SW480 (cell line): ENCODE results near the gene KSR2.
A peak's percentile ranks its signal among the peaks of the same experiment; 100 is the strongest.
"Not testable (repeated sequence)": the region's sequence is repeated elsewhere in the genome, so short reads cannot be mapped to it uniquely, and the experiment has no call there.

Experiments
- DNase-seq: peaks from one replicate; pipeline ENCODE4 v3.0.0-alpha.2; 2016; ENCODE audit warnings: low spot score

KSR2 gene

GRCh38 chr12:117968826-117969659 lies at the start of gene KSR2:
Gene KSR2, minus strand, starts transcription at chr12:117968990. Its CDS starts 735 bp downstream, at chr12:117968255.
- DNase-seq, result peak; percentile 90

GRCh38 chr12:118017926-118018325 lies 49.1 kb upstream of the KSR2 start:
- no peak for DNase-seq

GRCh38 chr12:118016424-118017264 lies 47.9 kb upstream of the KSR2 start, which contains the start of gene RFC5:
Gene RFC5, plus strand, starts transcription at chr12:118016703. Its CDS starts 125 bp downstream, at chr12:118016828.
- peak; percentile 96 for DNase-seq

DNA sequence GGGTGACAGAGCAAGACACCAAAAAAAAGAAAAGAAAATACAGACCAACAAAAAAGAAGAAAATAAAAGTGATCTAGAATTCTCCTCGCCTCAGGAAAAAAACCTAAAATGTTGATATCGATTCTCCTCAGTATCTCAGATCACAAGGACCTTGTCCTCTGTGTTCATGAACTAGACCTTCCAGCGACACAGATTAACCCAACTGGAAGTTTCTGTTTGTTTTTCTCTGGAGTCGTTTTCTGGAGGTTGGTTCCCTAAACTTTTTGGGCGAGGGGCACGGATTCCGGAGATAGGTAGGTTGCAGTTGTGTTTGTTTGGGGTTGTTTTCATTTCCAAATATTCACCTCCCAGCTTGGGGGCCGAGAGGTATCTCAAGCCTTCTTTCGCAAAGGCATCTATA lies 47.2 kb upstream of the KSR2 start:
- DNase-seq, result no peak

DNA sequence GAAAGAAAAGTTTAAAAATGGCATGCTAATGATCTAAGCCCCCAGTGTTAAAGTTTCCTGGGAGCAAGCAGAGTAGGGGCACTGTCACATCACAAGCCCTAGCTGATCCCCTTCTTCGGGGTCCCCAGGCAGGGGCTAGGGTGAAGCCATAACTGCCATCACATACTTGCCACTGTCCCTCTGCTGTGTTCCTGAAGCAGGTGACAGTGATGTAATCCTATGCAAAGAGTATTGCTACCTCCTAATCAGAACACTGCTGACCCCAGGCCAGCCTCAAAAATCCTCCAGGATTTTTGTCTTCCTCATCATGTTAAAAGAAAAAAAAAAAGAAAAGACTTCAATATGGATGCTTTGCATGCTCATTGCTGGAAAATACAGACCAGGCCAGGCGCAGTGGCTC lies 46.5 kb upstream of the KSR2 start:
- DNase-seq, result no peak

DNA sequence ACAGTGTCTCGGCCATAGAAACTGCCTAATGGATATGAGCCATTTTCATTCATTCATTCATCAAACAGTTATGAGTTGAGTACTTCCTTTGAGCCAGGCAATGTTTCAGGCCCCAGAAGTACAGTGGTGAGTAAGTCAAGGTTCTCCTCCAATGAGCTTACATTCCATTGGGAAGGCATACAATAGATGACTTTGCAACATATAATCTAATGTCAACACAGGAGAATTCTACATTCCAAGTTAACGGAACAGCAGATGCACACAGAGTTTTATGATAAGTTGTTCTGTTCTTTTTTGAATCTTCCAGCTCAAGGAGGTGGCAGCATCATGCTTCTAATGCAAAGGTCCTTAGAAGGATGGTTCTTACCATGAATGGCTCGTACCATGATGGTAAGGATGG lies 44.5 kb upstream of the KSR2 start:
- DNase-seq, result no peak

- DNase-seq, result no peak
Measured at GRCh38 chr12:118011961-118012360, 43.2 kb upstream of the KSR2 start.

GRCh38 chr12:118011377-118011776 lies 42.6 kb upstream of the KSR2 start:
- DNase-seq, result no peak

- DNase-seq, result no peak
Measured at GRCh38 chr12:118010903-118011302, 42.1 kb upstream of the KSR2 start.

DNA sequence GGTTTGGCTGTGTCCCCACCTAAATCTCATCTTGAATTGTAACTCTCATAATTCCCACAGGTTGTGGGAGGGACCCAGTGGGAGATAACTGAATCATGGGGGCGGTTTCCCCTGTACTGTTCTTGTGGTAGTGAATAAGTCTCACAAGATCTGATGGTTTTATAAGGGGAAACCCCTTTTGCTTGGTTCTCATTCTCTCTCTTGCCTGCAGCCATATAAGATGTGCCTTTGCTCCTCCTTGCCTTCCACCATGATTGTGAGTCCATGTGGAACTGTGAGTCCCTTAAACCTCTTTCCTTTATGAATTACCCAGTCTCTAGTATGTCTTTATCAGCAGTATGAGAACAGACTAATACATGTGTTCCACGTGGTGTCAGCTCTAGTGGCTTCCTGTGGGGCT lies 31.0 kb upstream of the KSR2 start:
- not testable (repeated sequence) for DNase-seq

DNA sequence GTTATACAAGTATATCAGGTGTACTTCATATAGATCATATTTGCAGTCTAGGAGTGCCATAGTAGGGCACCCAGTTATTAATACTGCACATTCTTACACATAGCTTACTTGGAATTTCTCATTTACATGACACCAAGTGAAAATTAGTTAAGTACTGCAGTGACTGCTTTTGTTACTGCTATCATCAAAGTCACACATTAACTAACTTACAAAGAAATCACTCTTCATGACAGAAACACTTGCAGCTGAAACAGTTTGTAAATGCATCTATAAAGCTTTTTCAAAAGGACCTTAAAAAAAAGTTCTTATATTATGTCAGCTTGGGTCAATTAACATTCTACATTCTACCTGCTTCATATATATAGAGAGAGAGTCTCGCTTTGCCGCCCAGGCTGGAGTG lies 29.9 kb upstream of the KSR2 start:
- DNase-seq, result no peak

DNA sequence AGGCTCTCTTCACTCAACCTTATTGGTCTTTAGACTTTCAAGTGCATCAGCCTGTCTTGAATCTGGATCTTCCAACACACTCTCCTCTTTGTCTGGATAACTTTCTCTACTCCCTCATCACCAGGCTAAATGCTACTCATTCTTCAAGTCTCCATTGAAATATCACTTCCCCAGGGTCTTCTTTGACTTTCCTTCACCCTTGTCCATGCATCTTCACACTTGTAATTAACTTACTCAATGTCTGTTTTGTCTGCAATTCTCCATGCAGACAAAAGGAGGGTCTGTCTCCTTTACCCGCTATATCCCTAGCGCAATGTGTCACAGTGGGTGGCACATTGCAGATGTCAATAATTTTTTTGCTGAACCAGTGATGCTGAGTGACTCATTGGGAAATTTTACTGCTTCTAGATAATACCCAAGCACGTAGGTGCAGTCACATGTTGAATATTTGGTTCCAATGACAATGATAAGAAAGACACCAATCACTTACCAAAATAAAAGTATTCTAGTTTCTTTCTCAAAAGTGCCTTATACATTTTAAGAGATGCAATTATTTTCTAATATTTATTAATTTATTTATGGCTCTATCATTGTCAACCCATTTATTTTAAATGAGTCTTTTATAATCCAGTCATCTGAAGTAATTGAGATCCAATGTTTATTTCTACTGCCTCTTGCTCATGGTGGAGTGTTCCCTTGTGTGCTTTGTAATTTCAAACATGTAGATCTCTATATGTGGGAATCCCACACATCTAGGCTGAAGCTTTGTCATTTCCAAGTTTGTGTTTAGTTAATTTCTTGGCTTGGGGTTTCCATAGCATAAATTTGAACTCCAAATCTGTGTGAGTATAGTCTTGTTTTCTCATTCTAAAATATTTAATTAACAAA lies 26.0 kb upstream of the KSR2 start:
- DNase-seq, result no peak

DNA sequence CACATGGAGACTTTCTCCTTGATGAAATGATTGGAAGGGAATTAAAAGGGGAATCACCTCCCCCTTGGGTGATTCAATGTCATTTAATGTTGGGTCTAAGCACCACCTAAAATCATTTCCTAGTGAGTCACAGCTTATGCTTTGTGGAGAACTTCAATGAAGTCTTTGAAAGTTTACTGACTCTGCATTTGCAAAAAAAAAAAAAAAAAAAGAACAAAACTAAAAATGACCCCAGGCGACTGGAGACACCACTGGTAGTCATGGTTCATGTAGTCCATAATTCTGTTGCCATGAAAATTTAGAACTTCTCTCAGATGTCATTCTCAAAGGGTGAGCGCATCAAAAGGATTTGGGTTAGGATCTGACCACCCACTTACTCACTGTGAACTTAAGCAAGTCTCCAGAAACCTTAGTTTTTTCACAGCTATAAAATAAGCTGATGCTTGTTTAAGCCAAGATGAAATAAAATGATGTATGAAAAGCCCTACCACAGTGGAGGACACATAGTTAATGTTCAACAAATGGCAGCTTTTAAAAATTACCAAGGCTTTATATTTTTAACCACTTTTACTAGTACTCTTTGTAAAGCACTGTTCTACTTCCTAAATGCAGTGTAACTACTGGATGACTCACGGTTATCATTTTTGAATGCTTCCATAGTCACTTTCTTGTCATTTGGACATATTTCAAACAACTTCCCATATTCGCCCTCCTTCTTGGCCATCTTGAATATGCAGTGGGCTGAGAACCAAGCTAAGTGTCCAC lies 18.1 kb upstream of the KSR2 start:
- DNase-seq, result peak; percentile 88

DNA sequence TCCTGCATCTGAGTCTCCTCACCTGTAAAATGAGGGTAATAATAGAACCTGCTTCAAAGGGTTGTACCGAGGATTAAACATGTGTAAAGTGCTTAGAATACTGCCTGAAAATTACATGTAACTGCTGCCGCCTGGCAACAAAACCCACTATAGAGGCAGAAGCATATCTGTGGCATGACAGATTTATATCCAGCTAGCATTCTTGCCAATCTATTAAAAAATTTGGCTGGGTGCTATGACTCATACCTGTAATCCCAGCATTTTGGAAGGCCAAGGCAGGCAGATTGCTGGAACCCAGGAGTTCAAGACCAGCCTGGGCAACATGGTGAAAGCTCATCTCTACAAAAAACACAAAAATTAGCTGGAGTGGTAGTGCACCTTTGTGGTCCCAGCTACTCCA lies 16.4 kb upstream of the KSR2 start:
- no peak for DNase-seq

DNA sequence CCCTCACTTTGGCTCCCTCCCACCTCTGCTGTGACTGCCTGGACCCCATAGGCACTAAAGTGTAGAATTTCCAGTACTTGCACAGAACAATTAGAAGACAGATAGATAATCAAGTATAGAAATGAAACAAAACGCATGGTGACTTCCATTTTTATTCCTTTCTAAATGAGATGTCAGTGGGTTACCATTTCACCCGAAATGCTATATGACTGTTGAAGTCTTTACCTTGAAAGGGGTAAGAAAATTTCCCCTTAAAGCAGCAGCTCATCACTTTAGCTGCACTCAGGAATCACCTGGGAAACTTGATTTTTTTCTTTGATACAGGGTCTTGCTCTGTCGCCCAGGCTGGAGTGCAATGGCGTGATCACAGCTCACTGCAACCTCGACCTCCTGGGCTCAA lies 12.5 kb upstream of the KSR2 start:
- DNase-seq, result no peak

DNA sequence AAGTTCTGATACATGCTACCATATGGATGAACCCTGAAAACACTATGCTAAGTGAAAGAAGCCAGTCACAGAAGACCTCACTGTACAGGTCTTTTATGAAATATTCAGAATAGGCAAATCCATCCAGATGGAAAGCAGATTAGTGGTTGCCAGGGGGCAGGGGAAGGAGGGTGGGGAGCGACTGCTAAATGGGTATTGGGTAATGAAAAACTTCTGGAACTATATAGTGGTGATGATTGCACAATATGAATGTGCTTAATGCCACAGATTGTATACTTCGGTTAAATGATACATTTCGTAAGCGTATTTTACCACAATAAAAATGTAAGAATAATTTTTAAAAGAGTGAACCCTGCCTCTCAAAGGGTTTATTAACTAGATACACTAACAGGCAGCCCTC lies 11.8 kb upstream of the KSR2 start:
- no peak for DNase-seq

- no peak for DNase-seq
Measured at GRCh38 chr12:117977373-117977772, 8.6 kb upstream of the KSR2 start.

- DNase-seq, result no peak
Measured at GRCh38 chr12:117975006-117975405, 6.2 kb upstream of the KSR2 start.

DNA sequence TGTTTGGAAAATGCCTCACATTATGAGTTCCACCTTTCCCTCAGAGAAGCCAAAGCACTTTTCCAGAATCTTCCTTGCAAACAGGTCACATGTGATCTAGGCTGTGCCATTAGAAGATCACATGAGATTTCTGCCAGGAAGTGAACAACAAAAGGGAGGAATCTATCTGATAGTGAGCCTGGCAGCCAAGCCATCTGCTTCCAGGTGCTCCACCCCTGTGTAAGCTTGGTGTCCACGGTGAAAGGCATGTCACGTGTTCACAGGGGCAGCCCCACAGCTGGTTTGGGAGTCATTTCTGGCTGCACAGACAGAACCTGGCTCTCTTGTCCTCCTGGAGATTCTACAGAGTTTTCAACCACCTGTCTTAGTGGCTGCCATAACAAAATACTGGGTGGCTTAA lies 3.5 kb upstream of the KSR2 start:
- no peak for DNase-seq

- no peak for DNase-seq
Measured at GRCh38 chr12:117970334-117970733, 1.5 kb upstream of the KSR2 start.

GRCh38 chr12:117968151-117968789 lies 520 bp downstream of the KSR2 start:
- no peak for DNase-seq
